Trophoblast cell (in vitro differentiated cells and primary cell): ENCODE data around the gene CELF4.
A peak's percentile ranks its signal among the peaks of the same experiment; 100 is the strongest.

Experiments
- DNase-seq, 2 donors: peaks; one replicate each; pipeline ENCODE4 v3.0.0-alpha.2; 2016
- H2AFZ ChIP-seq: 2 replicates; pipeline ENCODE4 v1.6.1; 2013; ENCODE audit warnings: low read length, moderate library complexity, mild to moderate bottlenecking; ENCODE audit not compliant: insufficient read depth, poor library complexity
- H2AK5ac ChIP-seq: 2 replicates; pipeline ENCODE4 v1.6.1; 2013; ENCODE audit warnings: mild to moderate bottlenecking, low read length
- H2BK120ac ChIP-seq: 2 replicates; pipeline ENCODE4 v1.6.1; 2013; ENCODE audit warnings: low read length, mild to moderate bottlenecking, moderate library complexity; ENCODE audit not compliant: insufficient read depth, poor library complexity
- H2BK12ac ChIP-seq: 2 replicates; pipeline ENCODE4 v1.6.1; 2013; ENCODE audit warnings: mild to moderate bottlenecking, low read length, moderate library complexity
- H2BK5ac ChIP-seq: 2 replicates; pipeline ENCODE4 v1.6.1; 2013; ENCODE audit warnings: low read length, low read depth, moderate library complexity, mild to moderate bottlenecking; ENCODE audit not compliant: poor library complexity
- H3K14ac ChIP-seq: 2 replicates; pipeline ENCODE4 v1.6.1; 2013; ENCODE audit warnings: mild to moderate bottlenecking, low read length
- H3K18ac ChIP-seq: 2 replicates; pipeline ENCODE4 v1.6.1; 2013; ENCODE audit warnings: mild to moderate bottlenecking, low read length
- H3K23ac ChIP-seq: 2 replicates; pipeline ENCODE4 v1.6.1; 2013; ENCODE audit warnings: low read length
- H3K27ac ChIP-seq: 2 replicates; pipeline ENCODE4 v1.5.1; 2013; ENCODE audit warnings: low read depth, mild to moderate bottlenecking, inconsistent platforms, low read length, moderate library complexity
- H3K27me3 ChIP-seq: 2 replicates; pipeline ENCODE4 v1.6.1; 2013; ENCODE audit warnings: inconsistent platforms, mild to moderate bottlenecking, low read length, moderate library complexity; ENCODE audit not compliant: insufficient read depth
- H3K36me3 ChIP-seq, 2 experiments: 1 replicate in 1 of 2; 2 replicates in 1 of 2; pipeline ENCODE4 v1.6.1; 2013; ENCODE audit warnings: low read length in 2 of 2, mild to moderate bottlenecking in 2 of 2, moderate library complexity in 1 of 2; ENCODE audit not compliant: insufficient read depth in 2 of 2, control insufficient read depth in 1 of 2
- H3K4ac ChIP-seq: 2 replicates; pipeline ENCODE4 v1.6.1; 2013; ENCODE audit warnings: low read depth, mild to moderate bottlenecking, low read length, moderate library complexity
- H3K4me1 ChIP-seq, 2 experiments: 1 replicate in 1 of 2; 2 replicates in 1 of 2; pipeline ENCODE4 v1.6.1; 2013; ENCODE audit warnings: low read length in 2 of 2, mild to moderate bottlenecking in 2 of 2, moderate library complexity in 1 of 2; ENCODE audit not compliant: insufficient read depth in 2 of 2, control insufficient read depth in 1 of 2
- H3K4me2 ChIP-seq: 2 replicates; pipeline ENCODE4 v1.6.1; 2013; ENCODE audit warnings: inconsistent platforms, mild to moderate bottlenecking, low read length, moderate library complexity
- H3K4me3 ChIP-seq: 2 replicates; pipeline ENCODE4 v1.5.1; 2013; ENCODE audit warnings: mild to moderate bottlenecking, low read depth, low read length, inconsistent platforms
- H3K79me1 ChIP-seq: one replicate; pipeline ENCODE4 v1.6.1; 2013; ENCODE audit warnings: low read length
- H3K79me2 ChIP-seq: 2 replicates; pipeline ENCODE4 v1.6.1; 2013; ENCODE audit warnings: low read length, mild to moderate bottlenecking; ENCODE audit not compliant: control insufficient read depth, insufficient read depth, poor library complexity
- H3K9ac ChIP-seq: 2 replicates; pipeline ENCODE4 v1.6.1; 2013; ENCODE audit warnings: mild to moderate bottlenecking, low read length
- H3K9me3 ChIP-seq: 2 replicates; pipeline ENCODE4 v1.6.1; 2013; ENCODE audit warnings: low read depth, mild to moderate bottlenecking, control low read depth, inconsistent platforms, low read length; ENCODE audit not compliant: insufficient read depth
- H4K12ac ChIP-seq: 2 replicates; pipeline ENCODE4 v1.6.1; 2013; ENCODE audit warnings: low read depth, mild to moderate bottlenecking, low read length, moderate library complexity
- H4K8ac ChIP-seq: 2 replicates; pipeline ENCODE4 v1.6.1; 2013; ENCODE audit warnings: low read depth, mild to moderate bottlenecking, low read length, moderate library complexity
- H4K91ac ChIP-seq: one replicate; pipeline ENCODE4 v1.6.1; 2013; ENCODE audit warnings: low read depth, mild to moderate bottlenecking, low read length, moderate library complexity
- WGBS: extraction: QIAGEN DNeasy Blood & Tissue Kit; methylation state at CpG from one replicate; pipeline ENCODE4 v1.1.7; 2013; ENCODE audit warnings: missing lambda C conversion rate; ENCODE audit not compliant: insufficient read length, insufficient coverage; ENCODE audit errors: extremely low coverage; 5-methylcytosine and 5-hydroxymethylcytosine counted together

CELF4 gene

DNA sequence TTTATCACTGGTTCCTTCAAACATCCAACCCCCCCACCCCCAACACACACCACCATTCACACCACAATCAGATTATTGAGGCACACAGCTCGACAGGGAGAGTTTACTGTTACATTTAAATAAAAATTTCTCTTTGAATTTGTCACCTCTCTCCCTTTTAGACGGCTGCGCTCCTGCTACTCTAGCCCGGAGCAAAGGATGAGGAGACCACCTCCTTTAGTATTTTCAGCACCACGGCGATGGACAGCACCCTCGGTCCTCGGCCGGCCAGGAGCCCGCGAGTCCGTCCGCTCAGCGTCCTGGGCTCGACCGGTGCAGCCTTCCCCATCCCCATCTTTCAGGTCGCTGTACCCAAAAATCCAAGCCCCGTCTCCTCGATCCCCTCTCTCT is 892 bp downstream of the CELF4 start:
- Histone ChIP-seq H2AFZ (no peak overlapping the region), H3K36me3 (no peaks in the 10 kb centered on the region), H3K27me3 (peaks cover 32% of the 10 kb centered on the region), H2BK120ac (no peak overlapping the region), H2BK12ac (no peak overlapping the region), H4K12ac (no peak overlapping the region), H3K23ac (no peak overlapping the region), H3K4me3 (no peak overlapping the region), H3K9me3 (no peaks in the 10 kb centered on the region), H3K4ac (no peak overlapping the region), H3K9ac (no peak overlapping the region), H3K27ac (no peak overlapping the region), H4K8ac (no peak overlapping the region), H2BK5ac (no peak overlapping the region), H2AK5ac (no peak overlapping the region), H3K18ac (no peak overlapping the region), H3K4me2 (peak overlapping the region; percentile 85), H3K79me2 (no peaks in the 10 kb centered on the region), H3K79me1 (no peaks in the 10 kb centered on the region), H3K14ac (no peak overlapping the region), H3K4me1 (peaks cover 8 to 13% of the 10 kb centered on the region in 2 experiments), H4K91ac (no peak overlapping the region)
- no CpG with 5 or more reads among the region's 19 CpGs for WGBS
- DNase-seq = peak in 1 of 2 donors; percentile 45

GRCh38 chr18:37563931-37564392 is 1.6 kb downstream of the CELF4 start:
- H3K4me3 ChIP-seq = no peak overlapping the region
- no peak overlapping the region for H4K12ac ChIP-seq
- H3K23ac ChIP-seq = no peak overlapping the region
- H3K9me3 ChIP-seq = no peaks in the 10 kb centered on the region
- H3K14ac ChIP-seq = no peak overlapping the region
- no peak overlapping the region for H3K4me2 ChIP-seq
- no peak overlapping the region for H2BK120ac ChIP-seq
- peaks cover 8 to 13% of the 10 kb centered on the region in 2 experiments for H3K4me1 ChIP-seq
- no peaks in the 10 kb centered on the region for H3K79me2 ChIP-seq
- H2BK12ac ChIP-seq = no peak overlapping the region
- H3K18ac ChIP-seq = no peak overlapping the region
- H3K9ac ChIP-seq = no peak overlapping the region
- no peak overlapping the region for H3K27ac ChIP-seq
- no peaks in the 10 kb centered on the region for H3K79me1 ChIP-seq
- H4K8ac ChIP-seq = no peak overlapping the region
- H3K27me3 ChIP-seq = peaks cover 30% of the 10 kb centered on the region
- H2BK5ac ChIP-seq = no peak overlapping the region
- H4K91ac ChIP-seq = no peak overlapping the region
- H3K36me3 ChIP-seq = no peaks in the 10 kb centered on the region
- DNase-seq = no peak
- no CpG with 5 or more reads among the region's 13 CpGs for WGBS
- no peak overlapping the region for H3K4ac ChIP-seq
- H2AFZ ChIP-seq = no peak overlapping the region
- H2AK5ac ChIP-seq = no peak overlapping the region

DNA sequence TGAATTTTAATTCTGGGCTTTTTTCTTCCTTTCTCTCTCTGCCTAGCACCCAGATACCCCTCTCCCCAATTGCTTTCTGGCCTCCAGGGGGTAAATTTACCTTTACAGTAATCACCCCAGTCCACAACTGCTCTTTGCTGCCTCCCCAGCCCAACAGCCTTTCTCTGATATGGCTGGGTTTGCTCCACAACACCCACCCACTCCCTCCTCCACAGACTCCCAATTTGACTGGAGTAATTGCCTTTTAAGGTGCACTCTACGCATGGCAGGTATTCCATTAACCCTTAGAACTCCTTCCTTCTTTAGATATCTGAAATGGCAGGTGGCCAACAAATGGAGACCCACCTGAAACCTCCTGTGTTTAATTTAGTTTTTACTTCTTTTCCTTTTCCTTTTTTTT is 3.6 kb downstream of the CELF4 start:
- Histone ChIP-seq H3K27ac (no peak overlapping the region), H3K36me3 (no peaks in the 10 kb centered on the region), H2BK120ac (no peak overlapping the region), H3K79me1 (no peaks in the 10 kb centered on the region), H2AK5ac (no peak overlapping the region), H2BK5ac (no peak overlapping the region), H3K23ac (no peak overlapping the region), H3K4ac (no peak overlapping the region), H4K8ac (no peak overlapping the region), H3K18ac (no peak overlapping the region), H3K79me2 (no peaks in the 10 kb centered on the region), H2BK12ac (no peak overlapping the region), H3K27me3 (peaks cover 12% of the 10 kb centered on the region), H4K91ac (no peak overlapping the region), H3K4me3 (no peak overlapping the region), H2AFZ (no peak overlapping the region), H3K4me2 (no peak overlapping the region), H3K9ac (no peak overlapping the region), H3K9me3 (no peaks in the 10 kb centered on the region), H3K4me1 (peaks cover 6 to 10% of the 10 kb centered on the region in 2 experiments), H4K12ac (no peak overlapping the region), H3K14ac (no peak overlapping the region)
- no CpG with 5 or more reads among the region's 1 CpG for WGBS
- DNase-seq = no peak

DNA sequence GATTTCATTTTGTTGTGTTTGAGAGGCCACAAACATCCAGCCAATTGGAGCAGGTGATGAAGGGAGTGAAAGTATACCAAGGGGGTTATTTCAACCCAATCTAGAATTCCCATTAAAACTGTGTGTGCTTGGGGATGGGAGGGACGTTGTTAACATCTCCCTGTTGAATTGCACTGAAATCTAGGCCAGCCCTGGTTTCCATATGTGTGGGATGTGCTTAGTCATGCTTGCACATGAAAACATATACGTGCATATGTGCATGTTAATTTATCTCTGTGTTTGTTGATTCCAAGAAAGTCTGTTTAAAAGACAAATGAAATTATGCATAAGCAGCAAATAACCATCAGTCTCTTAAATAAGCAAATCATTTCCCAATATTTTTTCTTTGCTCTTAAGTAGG is 5.6 kb downstream of the CELF4 start:
- Histone ChIP-seq H2BK5ac (no peak overlapping the region), H3K79me1 (no peaks in the 10 kb centered on the region), H4K8ac (no peak overlapping the region), H2AFZ (no peak overlapping the region), H3K18ac (no peak overlapping the region), H3K23ac (no peak overlapping the region), H3K36me3 (no peaks in the 10 kb centered on the region), H3K27ac (no peak overlapping the region), H3K4me3 (no peak overlapping the region), H3K4me1 (peaks cover 2% of the 10 kb centered on the region in 2 experiments), H4K12ac (no peak overlapping the region), H3K9ac (no peak overlapping the region), H3K4me2 (no peak overlapping the region), H4K91ac (no peak overlapping the region), H2AK5ac (no peak overlapping the region), H2BK120ac (no peak overlapping the region), H3K79me2 (no peaks in the 10 kb centered on the region), H3K14ac (no peak overlapping the region), H3K27me3 (peaks cover 4% of the 10 kb centered on the region), H3K9me3 (no peaks in the 10 kb centered on the region), H3K4ac (no peak overlapping the region), H2BK12ac (no peak overlapping the region)
- DNase-seq = no peak
- no CpG with 5 or more reads among the region's 2 CpGs for WGBS
